Measurements from ENCODE around the gene ZFAND3.

DNA sequence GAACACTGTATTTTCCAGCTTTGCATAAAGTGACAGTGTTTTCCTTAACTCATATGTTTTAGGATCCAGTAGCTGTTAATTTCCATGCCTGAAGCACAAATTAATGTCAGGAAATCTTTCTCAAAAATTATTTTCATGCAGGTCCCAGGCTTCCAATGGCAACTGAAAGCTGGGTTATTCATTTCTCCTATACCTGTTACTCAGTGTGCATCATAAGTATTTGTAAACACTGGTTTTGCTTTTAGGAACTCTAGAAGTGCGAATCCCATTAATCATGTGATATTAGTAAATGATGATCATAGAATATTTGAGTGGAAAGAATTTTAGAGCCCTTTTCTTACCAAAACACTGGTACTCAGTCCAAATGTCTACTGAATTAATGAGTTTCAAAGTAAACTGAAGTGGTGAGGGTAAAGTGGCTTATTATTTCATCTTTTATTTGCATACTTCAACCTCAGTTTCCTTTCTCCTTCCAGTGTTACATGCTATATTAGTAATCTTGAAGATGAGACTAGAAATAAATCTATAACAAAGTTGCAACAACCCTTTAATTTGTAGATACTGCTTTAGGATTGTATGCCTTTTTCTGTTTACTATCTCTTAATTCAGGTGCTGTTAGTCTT lies 124.0 kb downstream of the ZFAND3 start:
- TF ChIP-seq, protein P1, sequence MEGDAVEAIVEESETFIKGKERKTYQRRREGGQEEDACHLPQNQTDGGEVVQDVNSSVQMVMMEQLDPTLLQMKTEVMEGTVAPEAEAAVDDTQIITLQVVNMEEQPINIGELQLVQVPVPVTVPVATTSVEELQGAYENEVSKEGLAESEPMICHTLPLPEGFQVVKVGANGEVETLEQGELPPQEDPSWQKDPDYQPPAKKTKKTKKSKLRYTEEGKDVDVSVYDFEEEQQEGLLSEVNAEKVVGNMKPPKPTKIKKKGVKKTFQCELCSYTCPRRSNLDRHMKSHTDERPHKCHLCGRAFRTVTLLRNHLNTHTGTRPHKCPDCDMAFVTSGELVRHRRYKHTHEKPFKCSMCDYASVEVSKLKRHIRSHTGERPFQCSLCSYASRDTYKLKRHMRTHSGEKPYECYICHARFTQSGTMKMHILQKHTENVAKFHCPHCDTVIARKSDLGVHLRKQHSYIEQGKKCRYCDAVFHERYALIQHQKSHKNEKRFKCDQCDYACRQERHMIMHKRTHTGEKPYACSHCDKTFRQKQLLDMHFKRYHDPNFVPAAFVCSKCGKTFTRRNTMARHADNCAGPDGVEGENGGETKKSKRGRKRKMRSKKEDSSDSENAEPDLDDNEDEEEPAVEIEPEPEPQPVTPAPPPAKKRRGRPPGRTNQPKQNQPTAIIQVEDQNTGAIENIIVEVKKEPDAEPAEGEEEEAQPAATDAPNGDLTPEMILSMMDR (IDR thresholded peaks at IDR 0.05) = no peak
- TF ChIP-seq POLR2A (IDR thresholded peaks at IDR 0.05; ENCODE audit: low read depth) = no peak
- no peak for TF ChIP-seq EP300 (IDR thresholded peaks at IDR 0.05)
- TF ChIP-seq POLR2AphosphoS5 (IDR thresholded peaks at IDR 0.05) = no peak
